H9 (cell line): ENCODE measurements around the gene LRRFIP1. TPM values are rescaled to one million over a fixed set of nuclear protein-coding genes. Genes with fewer than 3 reads are reported as not detected.

Experiments used
- DNase-seq: peaks from one replicate; pipeline ENCODE4 v3.0.0-alpha.2; 2017
- H2AFZ ChIP-seq: one replicate; pipeline ENCODE4 v1.6.1; 2013; ENCODE audit warnings: mild to moderate bottlenecking, low read length, control low read depth, moderate library complexity
- H2AK5ac ChIP-seq: 2 replicates; pipeline ENCODE4 v1.6.1; 2013; ENCODE audit warnings: low read length, control low read depth, mixed read lengths; ENCODE audit not compliant: insufficient read length
- H2BK120ac ChIP-seq: one replicate; pipeline ENCODE4 v1.6.1; 2013; ENCODE audit warnings: low read depth, mild to moderate bottlenecking, low read length, control low read depth, inconsistent platforms; ENCODE audit not compliant: poor library complexity, severe bottlenecking
- H2BK12ac ChIP-seq: 2 replicates; pipeline ENCODE4 v1.6.1; 2013; ENCODE audit warnings: low read length, control low read depth, mixed read lengths, low read depth; ENCODE audit not compliant: insufficient read length
- H2BK15ac ChIP-seq: 2 replicates; pipeline ENCODE4 v1.6.1; 2013; ENCODE audit warnings: low read depth, low read length, control low read depth
- H2BK20ac ChIP-seq: one replicate; pipeline ENCODE4 v1.6.1; 2013; ENCODE audit warnings: low read depth, mild to moderate bottlenecking, low read length, control low read depth, inconsistent platforms; ENCODE audit not compliant: poor library complexity, severe bottlenecking
- H2BK5ac ChIP-seq: 2 replicates; pipeline ENCODE4 v1.6.1; 2013; ENCODE audit warnings: low read length, control low read depth, mixed read lengths; ENCODE audit not compliant: insufficient read length
- H3K14ac ChIP-seq: 2 replicates; pipeline ENCODE4 v1.6.1; 2013; ENCODE audit warnings: low read length, control low read depth; ENCODE audit not compliant: insufficient read depth
- H3K18ac ChIP-seq: 2 replicates; pipeline ENCODE4 v1.6.1; 2013; ENCODE audit warnings: low read depth, mild to moderate bottlenecking, mixed read lengths, low read length, control low read depth; ENCODE audit not compliant: insufficient read length
- H3K23ac ChIP-seq: 2 replicates; pipeline ENCODE4 v1.6.1; 2013; ENCODE audit warnings: low read length, control low read depth, mixed read lengths, low read depth; ENCODE audit not compliant: insufficient read length
- H3K23me2 ChIP-seq: 2 replicates; pipeline ENCODE4 v1.6.1; 2013; ENCODE audit warnings: low read depth, mild to moderate bottlenecking, mixed read lengths, low read length, control low read depth; ENCODE audit not compliant: insufficient read length, poor library complexity, severe bottlenecking
- H3K27ac ChIP-seq: 2 replicates; pipeline ENCODE4 v1.5.1; 2013; ENCODE audit warnings: low read length, control low read depth, mixed read lengths, low read depth; ENCODE audit not compliant: insufficient read length
- H3K27me3 ChIP-seq: 2 replicates; pipeline ENCODE4 v1.6.1; 2013; ENCODE audit warnings: low read length, control low read depth, inconsistent platforms; ENCODE audit not compliant: insufficient read depth
- H3K4ac ChIP-seq: 2 replicates; pipeline ENCODE4 v1.6.1; 2013; ENCODE audit warnings: low read depth, mild to moderate bottlenecking, control low read depth, inconsistent platforms, low read length, moderate library complexity
- H3K4me1 ChIP-seq: 2 replicates; pipeline ENCODE4 v1.6.1; 2013; ENCODE audit warnings: low read length, control low read depth, inconsistent platforms; ENCODE audit not compliant: insufficient read depth
- H3K4me2 ChIP-seq: 2 replicates; pipeline ENCODE4 v1.6.1; 2013; ENCODE audit warnings: low read length, control low read depth, mixed read lengths; ENCODE audit not compliant: insufficient read length, insufficient read depth
- H3K56ac ChIP-seq: 2 replicates; pipeline ENCODE4 v1.6.1; 2013; ENCODE audit warnings: low read depth, mild to moderate bottlenecking, mixed read lengths, low read length, control low read depth; ENCODE audit not compliant: insufficient read length
- H3K79me1 ChIP-seq: 2 replicates; pipeline ENCODE4 v1.6.1; 2013; ENCODE audit warnings: low read depth, mild to moderate bottlenecking, moderate library complexity, low read length, control low read depth, inconsistent platforms; ENCODE audit not compliant: insufficient read depth, poor library complexity, severe bottlenecking
- H3K79me2 ChIP-seq: 2 replicates; pipeline ENCODE4 v1.6.1; 2013; ENCODE audit warnings: low read length, control low read depth, inconsistent platforms; ENCODE audit not compliant: insufficient read depth
- H3K9ac ChIP-seq: 2 replicates; pipeline ENCODE4 v1.6.1; 2013; ENCODE audit warnings: low read length, control low read depth, mixed read lengths; ENCODE audit not compliant: insufficient read length; ENCODE audit errors: extremely low read depth
- H3K9me3 ChIP-seq: one replicate; pipeline ENCODE4 v1.6.1; 2013; ENCODE audit warnings: low read depth, low read length, inconsistent platforms; ENCODE audit not compliant: control insufficient read depth
- H3T11ph ChIP-seq: one replicate; pipeline ENCODE4 v1.6.1; 2013; ENCODE audit warnings: mild to moderate bottlenecking, low read length, control low read depth, inconsistent platforms
- H4K20me1 ChIP-seq: one replicate; pipeline ENCODE4 v1.6.1; 2013; ENCODE audit not compliant: control insufficient read depth, insufficient read length, insufficient read depth
- H4K5ac ChIP-seq: 2 replicates; pipeline ENCODE4 v1.6.1; 2013; ENCODE audit warnings: low read depth, mild to moderate bottlenecking, mixed read lengths, low read length, control low read depth; ENCODE audit not compliant: insufficient read length
- H4K8ac ChIP-seq: replicated peaks from 2 replicates; pipeline ENCODE4 v1.6.1; 2013; ENCODE audit warnings: low read length, control low read depth, mixed read lengths, low read depth; ENCODE audit not compliant: insufficient read length
- H4K91ac ChIP-seq: 2 replicates; pipeline ENCODE4 v1.6.1; 2013; ENCODE audit warnings: low read depth, mild to moderate bottlenecking, moderate library complexity, mixed read lengths, low read length, control low read depth; ENCODE audit not compliant: insufficient read length
- H3K27ac Mint-ChIP-seq, 3 experiments: 2 replicates in 2 of 3; 3 replicates in 1 of 3; pipeline ENCODE4 v1.8.0; 2020 to 2021; ENCODE audit warnings: mixed read lengths in 3 of 3, mild to moderate bottlenecking in 1 of 3, moderate library complexity in 1 of 3
- H3K27me3 Mint-ChIP-seq: 2 replicates; pipeline ENCODE4 v1.8.0; 2021; ENCODE audit warnings: low read depth, mild to moderate bottlenecking, moderate library complexity, mixed read lengths
- H3K36me3 Mint-ChIP-seq, 3 experiments: 2 replicates in 2 of 3; 3 replicates in 1 of 3; pipeline ENCODE4 v1.8.0; 2020 to 2021; ENCODE audit warnings: low read depth in 3 of 3, mixed read lengths in 3 of 3; ENCODE audit not compliant: insufficient read depth in 1 of 3
- H3K4me1 Mint-ChIP-seq, 2 experiments: 2 replicates each; pipeline ENCODE4 v1.8.0; 2020; ENCODE audit warnings: mixed read lengths in 2 of 2
- H3K4me3 Mint-ChIP-seq, 2 experiments: 2 replicates in 1 of 2; 3 replicates in 1 of 2; pipeline ENCODE4 v1.8.0; 2020 to 2021; ENCODE audit warnings: mild to moderate bottlenecking in 2 of 2, mixed read lengths in 2 of 2, moderate library complexity in 1 of 2
- H3K9me3 Mint-ChIP-seq, 2 experiments: 2 replicates in 1 of 2; 3 replicates in 1 of 2; pipeline ENCODE4 v1.8.0; 2020; ENCODE audit warnings: mild to moderate bottlenecking in 2 of 2, mixed read lengths in 2 of 2, moderate library complexity in 1 of 2
- WGBS: extraction: QIAGEN DNeasy Blood & Tissue Kit; methylation state at CpG from one replicate; pipeline ENCODE4 v1.1.7; 2013; ENCODE audit warnings: missing lambda C conversion rate, low lambda C conversion rate, mixed read lengths; ENCODE audit not compliant: insufficient read length; ENCODE audit errors: extremely low coverage; 5-methylcytosine and 5-hydroxymethylcytosine counted together
- total RNA-seq: library from RNA; stranded (reverse); gene quantifications from 2 replicates; pipeline ENCODE4 v1.2.1, GENCODE V29; 2021
- TF ChIP-seq, protein P1 (sequence below): fragments of 200-600 bp; sonication (generic); conservative IDR thresholded peaks from 3 replicates; pipeline ENCODE4 v1.8.0; 2021; ENCODE audit warnings: antibody characterized with exemption, mild to moderate bottlenecking

LRRFIP1 gene
- total RNA-seq, 1 experiment from 2014 or later, result 38.5 TPM

DNA sequence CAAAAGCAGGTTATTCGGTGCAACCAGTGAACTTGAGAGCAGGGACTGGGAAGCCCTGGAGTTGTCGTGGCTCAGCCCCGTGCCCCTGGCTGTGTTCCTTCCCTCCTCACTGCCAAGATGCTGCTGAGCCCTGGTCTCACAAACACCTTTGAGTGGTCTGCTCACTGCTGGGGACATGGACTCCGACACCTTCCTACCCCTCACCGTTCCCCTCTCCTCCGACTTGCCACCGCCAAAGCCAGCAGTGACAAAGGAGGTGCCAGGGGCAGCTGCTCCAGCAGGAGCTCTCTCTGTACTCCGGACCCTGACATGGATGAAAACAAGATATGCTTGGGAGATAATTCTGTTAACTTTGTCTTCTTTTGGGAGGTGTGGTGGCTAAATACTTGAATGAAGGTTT, 17.9 kb downstream of the LRRFIP1 start:
- no peak overlapping the region for H2BK12ac ChIP-seq
- H3K36me3 Mint-ChIP-seq, result peaks cover 8 to 14% (median 10%) of the 10 kb centered on the region in 3 experiments
- no peaks in the 10 kb centered on the region for H4K20me1 ChIP-seq
- no peak overlapping the region for H4K5ac ChIP-seq
- no peak overlapping the region for H2BK120ac ChIP-seq
- no peak overlapping the region for H3K9ac ChIP-seq
- no peak overlapping the region; the same call in 1 of the 2 replicates for H3K14ac ChIP-seq
- no peak overlapping the region for H3K27ac ChIP-seq
- no peak for DNase-seq
- no peak overlapping the region for H2AK5ac ChIP-seq
- no peak overlapping the region for H4K8ac ChIP-seq
- H3T11ph ChIP-seq, result no peak overlapping the region
- no peak overlapping the region for H2BK15ac ChIP-seq
- no peaks in the 10 kb centered on the region for H3K79me1 ChIP-seq
- H2BK5ac ChIP-seq, result no peak overlapping the region
- peaks cover 1% of the 10 kb centered on the region; the same call in 1 of the 2 replicates for H3K79me2 ChIP-seq
- no peak overlapping the region for H2AFZ ChIP-seq
- H3K18ac ChIP-seq, result no peak overlapping the region
- no peaks in the 10 kb centered on the region for H3K9me3 ChIP-seq
- no peak overlapping the region for H2BK20ac ChIP-seq
- TF ChIP-seq, protein P1, sequence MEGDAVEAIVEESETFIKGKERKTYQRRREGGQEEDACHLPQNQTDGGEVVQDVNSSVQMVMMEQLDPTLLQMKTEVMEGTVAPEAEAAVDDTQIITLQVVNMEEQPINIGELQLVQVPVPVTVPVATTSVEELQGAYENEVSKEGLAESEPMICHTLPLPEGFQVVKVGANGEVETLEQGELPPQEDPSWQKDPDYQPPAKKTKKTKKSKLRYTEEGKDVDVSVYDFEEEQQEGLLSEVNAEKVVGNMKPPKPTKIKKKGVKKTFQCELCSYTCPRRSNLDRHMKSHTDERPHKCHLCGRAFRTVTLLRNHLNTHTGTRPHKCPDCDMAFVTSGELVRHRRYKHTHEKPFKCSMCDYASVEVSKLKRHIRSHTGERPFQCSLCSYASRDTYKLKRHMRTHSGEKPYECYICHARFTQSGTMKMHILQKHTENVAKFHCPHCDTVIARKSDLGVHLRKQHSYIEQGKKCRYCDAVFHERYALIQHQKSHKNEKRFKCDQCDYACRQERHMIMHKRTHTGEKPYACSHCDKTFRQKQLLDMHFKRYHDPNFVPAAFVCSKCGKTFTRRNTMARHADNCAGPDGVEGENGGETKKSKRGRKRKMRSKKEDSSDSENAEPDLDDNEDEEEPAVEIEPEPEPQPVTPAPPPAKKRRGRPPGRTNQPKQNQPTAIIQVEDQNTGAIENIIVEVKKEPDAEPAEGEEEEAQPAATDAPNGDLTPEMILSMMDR, result no peak
- no peaks in the 10 kb centered on the region for H3K4me1 ChIP-seq
- H3K4ac ChIP-seq, result no peak overlapping the region
- peak overlapping the region in 1 of 3 experiments; percentile 27; a peak in 1 of 7 replicates for H3K27ac Mint-ChIP-seq
- no peak overlapping the region for H3K23ac ChIP-seq
- H3K27me3 Mint-ChIP-seq, result no peaks in the 10 kb centered on the region; the same call in 1 of the 2 replicates
- no peaks in the 10 kb centered on the region for H3K27me3 ChIP-seq
- no peak overlapping the region for H3K4me2 ChIP-seq
- H3K9me3 Mint-ChIP-seq, result peaks cover 0 to 3% of the 10 kb centered on the region in 2 experiments; a peak in 1 of 5 replicates
- H3K4me3 Mint-ChIP-seq, result no peak overlapping the region
- H3K23me2 ChIP-seq, result no peaks in the 10 kb centered on the region
- H4K91ac ChIP-seq, result no peak overlapping the region
- H3K56ac ChIP-seq, result no peak overlapping the region
- no CpG with 5 or more reads among the region's 8 CpGs for WGBS
- H3K4me1 Mint-ChIP-seq, result 0 out of 4 replicates have a peak, but pooled peaks cover 0 to 2% of the 10 kb centered on the region in 2 experiments
